ENCODE results near the gene HNRNPF.

DNA sequence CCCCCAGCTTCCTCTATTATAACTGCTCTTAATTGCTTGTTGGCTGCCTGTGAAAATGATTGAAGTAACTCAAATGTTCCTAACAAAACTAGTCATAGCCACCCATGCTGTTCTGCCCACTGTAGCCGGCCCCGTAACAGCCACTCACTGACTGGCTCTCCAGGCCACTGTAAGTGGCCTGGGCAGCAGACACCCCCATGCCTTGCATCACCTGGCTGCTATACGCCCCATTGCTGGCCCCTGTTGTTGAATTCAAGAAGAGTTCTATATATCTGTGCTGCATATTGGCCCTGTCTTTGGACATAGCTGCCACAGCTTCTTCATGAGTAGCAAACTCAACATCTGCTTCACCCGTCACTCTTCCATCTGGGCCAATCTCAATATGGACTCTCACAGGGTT, 22.4 kb downstream of the HNRNPF start:
- TF ChIP-seq, protein P1, sequence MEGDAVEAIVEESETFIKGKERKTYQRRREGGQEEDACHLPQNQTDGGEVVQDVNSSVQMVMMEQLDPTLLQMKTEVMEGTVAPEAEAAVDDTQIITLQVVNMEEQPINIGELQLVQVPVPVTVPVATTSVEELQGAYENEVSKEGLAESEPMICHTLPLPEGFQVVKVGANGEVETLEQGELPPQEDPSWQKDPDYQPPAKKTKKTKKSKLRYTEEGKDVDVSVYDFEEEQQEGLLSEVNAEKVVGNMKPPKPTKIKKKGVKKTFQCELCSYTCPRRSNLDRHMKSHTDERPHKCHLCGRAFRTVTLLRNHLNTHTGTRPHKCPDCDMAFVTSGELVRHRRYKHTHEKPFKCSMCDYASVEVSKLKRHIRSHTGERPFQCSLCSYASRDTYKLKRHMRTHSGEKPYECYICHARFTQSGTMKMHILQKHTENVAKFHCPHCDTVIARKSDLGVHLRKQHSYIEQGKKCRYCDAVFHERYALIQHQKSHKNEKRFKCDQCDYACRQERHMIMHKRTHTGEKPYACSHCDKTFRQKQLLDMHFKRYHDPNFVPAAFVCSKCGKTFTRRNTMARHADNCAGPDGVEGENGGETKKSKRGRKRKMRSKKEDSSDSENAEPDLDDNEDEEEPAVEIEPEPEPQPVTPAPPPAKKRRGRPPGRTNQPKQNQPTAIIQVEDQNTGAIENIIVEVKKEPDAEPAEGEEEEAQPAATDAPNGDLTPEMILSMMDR (conservative IDR thresholded peaks at IDR 0.05; ENCODE audit: low read depth, low read length), result no peak
- no peak for TF ChIP-seq MXI1 (IDR thresholded peaks at IDR 0.05; ENCODE audit: borderline replicate concordance, low read depth, low read length)
- no peak for TF ChIP-seq RCOR1 (IDR thresholded peaks at IDR 0.05; ENCODE audit: insufficient replicate concordance, low read length)
- no peak for TF ChIP-seq RFX5 (IDR thresholded peaks at IDR 0.05; ENCODE audit: low read depth, low read length)
- TF ChIP-seq, protein P2, sequence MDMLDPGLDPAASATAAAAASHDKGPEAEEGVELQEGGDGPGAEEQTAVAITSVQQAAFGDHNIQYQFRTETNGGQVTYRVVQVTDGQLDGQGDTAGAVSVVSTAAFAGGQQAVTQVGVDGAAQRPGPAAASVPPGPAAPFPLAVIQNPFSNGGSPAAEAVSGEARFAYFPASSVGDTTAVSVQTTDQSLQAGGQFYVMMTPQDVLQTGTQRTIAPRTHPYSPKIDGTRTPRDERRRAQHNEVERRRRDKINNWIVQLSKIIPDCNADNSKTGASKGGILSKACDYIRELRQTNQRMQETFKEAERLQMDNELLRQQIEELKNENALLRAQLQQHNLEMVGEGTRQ (IDR thresholded peaks at IDR 0.05; ENCODE audit: low read depth, low read length), result no peak
- TF ChIP-seq, protein P3, sequence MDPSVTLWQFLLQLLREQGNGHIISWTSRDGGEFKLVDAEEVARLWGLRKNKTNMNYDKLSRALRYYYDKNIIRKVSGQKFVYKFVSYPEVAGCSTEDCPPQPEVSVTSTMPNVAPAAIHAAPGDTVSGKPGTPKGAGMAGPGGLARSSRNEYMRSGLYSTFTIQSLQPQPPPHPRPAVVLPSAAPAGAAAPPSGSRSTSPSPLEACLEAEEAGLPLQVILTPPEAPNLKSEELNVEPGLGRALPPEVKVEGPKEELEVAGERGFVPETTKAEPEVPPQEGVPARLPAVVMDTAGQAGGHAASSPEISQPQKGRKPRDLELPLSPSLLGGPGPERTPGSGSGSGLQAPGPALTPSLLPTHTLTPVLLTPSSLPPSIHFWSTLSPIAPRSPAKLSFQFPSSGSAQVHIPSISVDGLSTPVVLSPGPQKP (IDR thresholded peaks at IDR 0.05; ENCODE audit: borderline replicate concordance, low read depth, low read length), result no peak
- no peak for TF ChIP-seq POLR2A (IDR thresholded peaks at IDR 0.05; ENCODE audit: low read depth, low read length)
- TF ChIP-seq CEBPB (IDR thresholded peaks at IDR 0.05; ENCODE audit: low read depth, low read length), result no peak
- no peak for TF ChIP-seq RAD21 (IDR thresholded peaks at IDR 0.05; ENCODE audit: low read length)
- TF ChIP-seq MAFK (IDR thresholded peaks at IDR 0.05; ENCODE audit: low read depth, low read length), result no peak
